Transverse colon (tissue), 4 donors: ENCODE data around the gene RHOT1. TPM values are rescaled to one million over a fixed set of nuclear protein-coding genes. Genes with fewer than 3 reads are reported as not detected.

Experiments used
- DNase-seq: peaks from one replicate; pipeline ENCODE4 v3.0.0-alpha.2; 2019
- H3K27ac ChIP-seq, 4 donors: fragments of 200-600 bp; sonication (generic); 2 replicates each; pipeline ENCODE4 v1.5.1; 2016 to 2018; ENCODE audit warnings: inconsistent platforms in 4 of 4
- H3K27me3 ChIP-seq: fragments of 200-600 bp; sonication (generic); 2 replicates; pipeline ENCODE4 v1.5.1; 2017; ENCODE audit warnings: inconsistent platforms
- H3K36me3 ChIP-seq, 4 donors: fragments of 200-600 bp; sonication (generic); 2 replicates each; pipeline ENCODE4 v1.5.1; 2017 to 2019; ENCODE audit warnings: inconsistent platforms in 4 of 4
- H3K4me1 ChIP-seq, 4 donors: fragments of 200-600 bp; sonication (generic); 2 replicates each; pipeline ENCODE4 v1.5.1; 2017 to 2020; ENCODE audit warnings: inconsistent platforms in 4 of 4
- H3K4me3 ChIP-seq, 4 donors: fragments of 200-600 bp; sonication (generic); 1 replicate in 1 of 4; 2 replicates in 3 of 4; pipeline versions ENCODE4 v1.5.1 to v1.6.1; 2017 to 2019; ENCODE audit warnings: inconsistent platforms in 4 of 4
- H3K9me3 ChIP-seq, 2 donors: fragments of 200-600 bp; sonication (generic); 2 replicates each; pipeline ENCODE4 v1.5.1; 2017 to 2019; ENCODE audit warnings: inconsistent platforms in 2 of 2
- EP300 ChIP-seq: sonication (generic); formaldehyde crosslinking; IDR thresholded peaks from one replicate; pipeline ENCODE4 v1.6.1; 2017; ENCODE audit warnings: antibody characterized with exemption, low read depth
- POLR2A ChIP-seq: fragments of 450-650 bp; IDR thresholded peaks from one replicate; pipeline ENCODE4 v1.6.1; 2016; ENCODE audit warnings: antibody characterized with exemption, mild to moderate bottlenecking, moderate library complexity
- POLR2AphosphoS5 ChIP-seq, 3 donors: sonication (generic); formaldehyde crosslinking; IDR thresholded peaks; one replicate each; pipeline ENCODE4 v1.6.1; 2016; ENCODE audit warnings: antibody characterized with exemption in 3 of 3
- WGBS, 2 donors: methylation state at CpG; one replicate each; pipeline ENCODE4 v1.1.5; 2018; ENCODE audit warnings: low coverage in 1 of 2; 5-methylcytosine and 5-hydroxymethylcytosine counted together
- in situ Hi-C, 4 donors: fragments of 200-750 bp; cut with MboI; loops; one replicate each; pipeline versions ENCODE4 v1.15.0 to v1.15.1; 2017; ENCODE audit warnings: low sequenced_read_pairs in 3 of 4, low pct_ligation_motif_present in 1 of 4, low pct_unique_long_range_greater_than_20kb in 1 of 4
- intact Hi-C: fragments of 100-400 bp; cut with DNase I; formaldehyde crosslinking; loops from one replicate; pipeline ENCODE4 v1.15.1; 2023; ENCODE audit warnings: low total_unique reads
- total RNA-seq, 4 donors: library from RNA; depleted of rRNA; stranded (reverse); fragments of >200 nt; gene quantifications; one replicate each; pipeline ENCODE4 v1.1.0, GENCODE V29; 2016
- TF ChIP-seq, protein P1 (sequence below), 5 experiments: fragments of 200-600 bp in 3 of 5; fragments of 450-650 bp in 2 of 5; sonication (generic) in 3 of 5; IDR thresholded peaks; 1 replicate in 2 of 5; 2 replicates in 3 of 5; pipeline ENCODE4 v1.5.1; 2016 to 2017; ENCODE audit warnings: antibody characterized with exemption in 5 of 5, inconsistent platforms in 3 of 5, mild to moderate bottlenecking in 2 of 5, moderate library complexity in 1 of 5

Gene RHOT1
- total RNA-seq, 4 donors from 2014 or later, result 10.5 to 43.3 (median 30.8) TPM

DNA sequence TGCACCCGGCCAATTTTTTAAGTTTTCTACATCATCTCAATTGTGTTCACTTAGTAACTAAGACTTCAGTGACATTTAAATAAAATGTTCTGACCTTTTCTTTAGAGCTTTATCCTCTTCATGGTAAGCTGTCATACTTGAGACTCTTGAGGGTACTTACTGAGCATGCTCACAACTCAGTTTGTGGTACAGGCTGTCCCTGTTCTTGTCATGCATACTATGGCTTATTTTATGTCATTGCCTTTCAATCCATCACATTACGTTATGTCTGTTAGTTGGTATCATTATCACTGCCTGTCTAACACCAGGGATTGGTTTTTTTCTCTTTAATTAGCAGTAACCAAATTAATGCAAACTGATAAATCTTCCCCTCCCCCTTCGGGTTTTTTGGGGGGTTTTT, 81.4 kb downstream of the RHOT1 start:
- H3K27me3 ChIP-seq, result no peaks in the 10 kb centered on the region
- no peak for TF ChIP-seq EP300
- no peak for TF ChIP-seq POLR2AphosphoS5 (IDR thresholded peaks at IDR 0.05)
- no peak for TF ChIP-seq POLR2A
- TF ChIP-seq, protein P1, sequence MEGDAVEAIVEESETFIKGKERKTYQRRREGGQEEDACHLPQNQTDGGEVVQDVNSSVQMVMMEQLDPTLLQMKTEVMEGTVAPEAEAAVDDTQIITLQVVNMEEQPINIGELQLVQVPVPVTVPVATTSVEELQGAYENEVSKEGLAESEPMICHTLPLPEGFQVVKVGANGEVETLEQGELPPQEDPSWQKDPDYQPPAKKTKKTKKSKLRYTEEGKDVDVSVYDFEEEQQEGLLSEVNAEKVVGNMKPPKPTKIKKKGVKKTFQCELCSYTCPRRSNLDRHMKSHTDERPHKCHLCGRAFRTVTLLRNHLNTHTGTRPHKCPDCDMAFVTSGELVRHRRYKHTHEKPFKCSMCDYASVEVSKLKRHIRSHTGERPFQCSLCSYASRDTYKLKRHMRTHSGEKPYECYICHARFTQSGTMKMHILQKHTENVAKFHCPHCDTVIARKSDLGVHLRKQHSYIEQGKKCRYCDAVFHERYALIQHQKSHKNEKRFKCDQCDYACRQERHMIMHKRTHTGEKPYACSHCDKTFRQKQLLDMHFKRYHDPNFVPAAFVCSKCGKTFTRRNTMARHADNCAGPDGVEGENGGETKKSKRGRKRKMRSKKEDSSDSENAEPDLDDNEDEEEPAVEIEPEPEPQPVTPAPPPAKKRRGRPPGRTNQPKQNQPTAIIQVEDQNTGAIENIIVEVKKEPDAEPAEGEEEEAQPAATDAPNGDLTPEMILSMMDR (IDR thresholded peaks at IDR 0.05), result no peak
- in situ Hi-C loops, result no loop called here
- no peaks in the 10 kb centered on the region for H3K4me1 ChIP-seq
- intact Hi-C loops, result no loop called here
- 81 to 82% methylated on average over 2 to 3 of the region's 3 CpGs for WGBS, 2 donors
- H3K9me3 ChIP-seq, result no peaks in the 10 kb centered on the region
- H3K4me3 ChIP-seq, result no peak overlapping the region
- no peaks in the 10 kb centered on the region for H3K36me3 ChIP-seq
- no peak for DNase-seq
- H3K27ac ChIP-seq, result no peak overlapping the region

- Histone ChIP-seq H3K4me1 (no peaks in the 10 kb centered on the region), H3K9me3 (no peaks in the 10 kb centered on the region), H3K27me3 (no peaks in the 10 kb centered on the region), H3K4me3 (no peak overlapping the region), H3K36me3 (no peaks in the 10 kb centered on the region), H3K27ac (no peak overlapping the region)
- in situ Hi-C loops (no loop called here), intact Hi-C loops (no loop called here)
- DNase-seq, result no peak
- no peak for TF ChIP-seq POLR2A
- TF ChIP-seq POLR2AphosphoS5 (IDR thresholded peaks at IDR 0.05), result no peak
- TF ChIP-seq, protein P1 (IDR thresholded peaks at IDR 0.05), result no peak
- TF ChIP-seq EP300, result no peak
- 88 to 95% methylated on average over 3 of the region's 3 CpGs for WGBS, 2 donors
Observed at GRCh38 chr17:32226886-32227285, 84.6 kb downstream of the RHOT1 start.

DNA sequence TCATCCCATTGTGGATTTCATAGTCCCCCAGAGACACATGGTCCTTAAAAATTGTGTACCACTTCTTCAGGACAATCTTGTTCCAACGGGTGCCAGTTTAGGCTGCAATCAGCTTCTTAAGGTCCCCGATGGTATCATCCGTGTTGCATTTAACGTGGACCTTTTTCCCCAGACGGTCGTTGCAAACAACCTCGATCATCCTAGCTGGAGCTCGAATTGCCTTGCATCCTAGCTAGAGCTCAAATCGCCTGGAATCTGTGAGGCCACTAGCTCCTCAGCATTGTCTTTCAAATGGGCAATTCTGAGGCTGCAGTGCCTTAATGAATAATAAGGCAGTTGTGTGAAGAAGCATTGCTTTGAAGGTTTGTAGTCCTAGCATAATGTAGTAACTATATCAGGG, 85.6 kb downstream of the RHOT1 start:
- Histone ChIP-seq H3K9me3 (no peaks in the 10 kb centered on the region), H3K4me3 (no peak overlapping the region), H3K4me1 (no peaks in the 10 kb centered on the region), H3K27ac (no peak overlapping the region), H3K27me3 (no peaks in the 10 kb centered on the region), H3K36me3 (no peaks in the 10 kb centered on the region)
- 65 to 80% methylated on average over 7 to 9 of the region's 9 CpGs for WGBS, 2 donors
- no peak for DNase-seq
- intact Hi-C loops, result no loop called here
- TF ChIP-seq POLR2A, result no peak
- TF ChIP-seq EP300, result no peak
- TF ChIP-seq, protein P1 (IDR thresholded peaks at IDR 0.05), result no peak
- TF ChIP-seq POLR2AphosphoS5 (IDR thresholded peaks at IDR 0.05), result no peak
- in situ Hi-C loops, result no loop called here

GRCh38 chr17:32235588-32235987, 93.3 kb downstream of the RHOT1 start:
- TF ChIP-seq POLR2AphosphoS5 (IDR thresholded peaks at IDR 0.05), result no peak
- TF ChIP-seq, protein P1 (IDR thresholded peaks at IDR 0.05), result no peak
- no peak for TF ChIP-seq POLR2A
- TF ChIP-seq EP300, result no peak
- WGBS, 2 donors, result 89 to 94% methylated on average over 2 of the region's 2 CpGs
- H3K36me3 ChIP-seq, result no peaks in the 10 kb centered on the region
- no peak overlapping the region for H3K4me3 ChIP-seq
- no peaks in the 10 kb centered on the region for H3K9me3 ChIP-seq
- H3K27ac ChIP-seq, result no peak overlapping the region
- in situ Hi-C loops (no loop called here), intact Hi-C loops (no loop called here)
- H3K4me1 ChIP-seq, result no peaks in the 10 kb centered on the region
- DNase-seq, result no peak
- no peaks in the 10 kb centered on the region for H3K27me3 ChIP-seq
